ENCODE results near the gene C22orf15.

The C22orf15 gene

DNA sequence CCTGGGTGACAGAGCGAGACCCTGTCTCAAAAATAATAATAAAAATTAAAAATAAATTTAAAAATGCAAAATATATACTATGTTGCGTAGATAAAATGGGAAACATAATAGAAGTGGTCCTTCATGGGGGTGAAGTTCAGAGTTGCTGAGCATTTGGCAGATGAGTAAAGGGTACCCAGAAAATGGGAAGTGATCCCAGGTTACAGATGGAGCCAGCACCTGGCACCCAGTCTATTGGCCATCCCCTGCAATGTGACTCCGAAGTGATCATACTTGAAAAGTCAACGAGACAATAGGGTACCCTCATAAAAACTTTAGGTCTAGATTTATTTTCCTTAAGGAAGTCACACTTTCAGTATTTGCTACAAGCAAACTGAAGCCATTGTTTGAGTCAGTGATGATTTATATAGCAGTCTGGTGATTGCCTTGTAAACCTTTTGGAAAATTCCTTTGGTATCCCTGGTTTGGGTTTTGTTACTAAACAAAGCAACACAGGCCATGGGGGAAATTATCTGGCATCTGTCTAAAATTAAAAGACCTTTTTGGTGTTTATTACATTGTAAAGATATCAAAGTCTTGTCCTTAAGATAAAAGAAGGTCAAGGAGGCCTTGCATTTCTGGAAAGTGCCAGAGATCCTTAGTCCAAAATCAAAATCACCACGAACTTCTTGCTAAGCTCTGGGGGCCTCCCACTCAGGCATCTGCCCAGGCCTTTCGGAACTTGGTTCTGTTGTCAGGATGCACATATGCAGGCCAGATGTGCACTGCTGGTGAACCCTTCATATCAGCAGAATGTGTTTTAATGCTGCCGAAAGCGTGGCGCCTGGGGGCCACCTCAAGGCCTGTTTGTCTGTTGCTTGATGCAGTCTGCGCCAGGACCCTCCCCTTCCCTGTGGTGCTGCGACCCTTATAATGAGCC is 28.3 kb downstream of the C22orf15 start:
- no peak for DNase-seq

DNA sequence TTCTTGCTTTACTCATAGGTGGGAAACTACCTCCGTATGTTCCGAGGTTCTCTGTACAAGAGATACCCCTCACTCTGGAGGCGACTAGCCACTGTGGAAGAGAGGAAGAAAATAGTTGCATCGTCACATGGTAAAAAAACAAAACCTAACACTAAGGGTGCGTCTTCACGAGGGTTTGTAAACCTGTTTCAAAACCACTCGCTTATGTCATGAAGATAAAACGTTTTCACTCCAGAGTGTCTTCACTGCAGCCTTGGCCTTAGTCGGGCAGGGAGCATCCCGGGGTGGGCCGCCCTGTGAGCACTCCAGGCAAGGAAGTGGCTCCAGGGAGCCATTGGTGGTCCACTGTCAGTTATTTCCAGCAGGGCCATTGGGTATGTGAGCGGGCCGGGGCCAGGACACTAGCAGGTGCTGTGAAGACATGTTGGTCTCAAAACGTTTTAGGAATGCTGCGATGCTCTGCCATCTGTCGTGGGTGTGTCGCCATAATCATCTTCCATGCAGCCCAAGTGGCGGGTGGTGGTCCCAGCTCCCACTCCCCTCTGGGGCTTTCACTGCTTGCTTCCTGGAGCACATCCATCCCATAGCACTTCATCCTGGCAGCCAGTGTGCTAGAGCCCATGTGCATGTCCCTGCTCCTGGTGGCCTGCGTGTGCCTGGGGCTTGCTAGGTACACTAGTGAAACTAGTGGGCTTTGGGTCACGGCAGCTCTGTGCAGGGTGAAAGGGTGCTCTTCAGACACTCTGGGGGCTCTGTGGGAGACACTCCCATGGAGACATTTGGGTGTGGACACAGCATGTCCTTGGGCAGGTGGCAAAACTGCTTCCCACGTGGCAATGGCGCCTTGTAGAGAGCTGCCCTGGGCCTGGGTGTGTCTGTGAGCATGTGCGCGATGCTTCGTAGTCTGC is 29.2 kb downstream of the C22orf15 start:
- no peak for DNase-seq

DNA sequence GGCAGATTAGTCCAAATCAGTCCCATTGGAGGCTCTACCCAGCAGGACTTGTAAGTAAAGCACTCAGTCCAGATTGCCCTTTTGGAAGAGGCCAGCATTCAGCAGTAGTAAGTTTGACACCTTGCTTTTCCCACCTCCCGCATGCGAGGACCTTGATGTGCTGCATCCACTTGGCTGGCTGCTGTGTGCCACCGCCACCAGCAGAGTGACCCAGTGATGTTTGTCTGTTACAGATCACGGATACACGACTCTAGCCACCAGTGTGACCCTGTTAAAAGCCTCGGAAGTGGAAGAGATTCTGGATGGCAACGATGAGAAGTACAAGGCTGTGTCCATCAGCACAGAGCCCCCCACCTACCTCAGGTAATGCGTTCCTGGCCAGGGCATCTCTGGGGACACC is 30.5 kb downstream of the C22orf15 start:
- no peak for DNase-seq

DNA sequence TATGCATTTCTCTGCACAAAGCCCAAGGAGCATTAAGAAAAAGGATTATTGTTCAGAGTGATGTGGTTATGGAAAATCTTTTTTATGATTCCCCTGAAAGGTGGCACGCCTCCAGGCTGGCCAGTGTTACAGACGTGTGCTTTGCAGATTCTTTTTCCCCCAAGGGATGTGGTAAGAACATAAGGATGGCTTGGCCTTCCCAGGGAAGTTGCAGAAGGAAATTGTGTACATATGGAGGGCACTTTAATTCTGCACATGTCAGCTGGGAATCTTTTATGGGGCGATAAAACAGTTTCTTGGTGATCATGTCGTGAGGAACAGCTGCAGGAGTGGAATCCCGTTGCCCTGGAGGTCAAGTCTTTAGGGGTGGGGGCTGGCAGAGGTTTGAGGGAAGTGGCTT is 33.7 kb downstream of the C22orf15 start:
- no peak for DNase-seq

DNA sequence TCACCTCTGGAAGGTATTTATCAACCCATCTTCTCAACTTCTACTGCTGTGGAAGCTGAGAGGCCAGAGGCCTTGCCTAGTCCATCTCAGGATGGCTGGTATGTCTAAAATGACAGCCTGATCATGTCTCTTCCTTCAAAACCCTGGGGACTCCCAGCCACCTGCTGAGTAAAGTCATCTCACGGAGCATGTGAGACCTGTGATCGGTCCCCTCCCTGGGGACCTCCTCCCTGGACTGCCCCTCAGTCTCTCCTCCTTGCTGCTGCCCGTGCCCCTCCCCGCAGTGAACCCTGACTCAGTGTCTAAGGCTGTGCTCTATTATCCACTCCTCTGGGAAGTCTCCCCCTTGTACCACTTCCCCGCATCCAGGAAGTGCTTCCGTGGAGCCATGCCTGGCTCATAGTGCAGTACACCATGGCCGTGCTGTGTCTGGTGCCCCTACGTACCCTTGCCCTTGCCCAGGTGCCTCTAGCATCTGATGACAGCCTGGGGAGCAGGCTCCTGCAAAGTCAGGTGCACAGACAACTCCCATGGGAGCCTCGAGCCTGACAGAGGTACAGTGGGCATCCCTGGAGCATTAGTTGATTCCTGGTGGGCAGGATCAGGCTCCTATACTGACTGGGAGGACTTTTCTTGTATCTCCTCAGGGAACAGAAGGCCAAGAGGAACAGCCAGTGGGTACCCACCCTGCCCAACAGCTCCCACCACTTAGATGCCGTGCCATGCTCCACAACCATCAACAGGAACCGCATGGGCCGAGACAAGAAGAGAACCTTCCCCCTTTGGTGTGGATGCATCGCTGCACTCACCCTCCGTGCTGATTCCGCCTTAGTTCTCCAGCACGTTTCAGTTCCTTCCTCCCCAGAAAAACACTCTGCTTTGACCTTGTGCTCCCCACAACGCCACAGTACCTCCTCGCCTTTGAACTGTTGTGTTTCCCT is 37.8 kb downstream of the C22orf15 start:
- DNase-seq = no peak

DNA sequence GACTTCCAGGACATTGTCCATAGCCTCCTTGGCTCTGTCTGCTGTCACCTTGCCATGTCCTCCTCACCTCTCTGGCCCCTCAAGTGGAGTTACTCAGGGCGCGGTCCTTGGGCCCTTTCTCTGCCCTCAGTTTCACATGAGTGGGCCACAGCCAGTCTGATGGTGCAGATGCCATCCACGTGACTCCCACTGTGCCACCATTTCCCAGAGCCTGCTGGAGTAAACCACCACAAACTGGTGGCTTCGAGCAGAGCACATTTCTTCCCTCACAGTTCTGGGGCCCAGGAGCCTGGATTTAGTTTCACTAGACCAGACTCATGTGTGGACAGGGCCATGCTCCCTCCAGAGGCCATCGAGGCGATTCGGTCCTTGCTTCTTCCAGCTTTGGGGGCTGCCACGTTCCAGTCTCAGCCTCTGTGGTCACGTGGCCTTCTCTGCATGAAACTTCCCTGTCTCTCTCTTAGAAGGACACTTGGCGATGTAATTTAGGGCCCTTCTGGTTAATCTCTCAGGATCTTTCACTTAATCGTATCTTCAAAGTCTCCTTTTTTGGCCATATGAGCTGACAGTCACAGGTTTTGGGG is 38.5 kb downstream of the C22orf15 start:
- no peak for DNase-seq

DNA sequence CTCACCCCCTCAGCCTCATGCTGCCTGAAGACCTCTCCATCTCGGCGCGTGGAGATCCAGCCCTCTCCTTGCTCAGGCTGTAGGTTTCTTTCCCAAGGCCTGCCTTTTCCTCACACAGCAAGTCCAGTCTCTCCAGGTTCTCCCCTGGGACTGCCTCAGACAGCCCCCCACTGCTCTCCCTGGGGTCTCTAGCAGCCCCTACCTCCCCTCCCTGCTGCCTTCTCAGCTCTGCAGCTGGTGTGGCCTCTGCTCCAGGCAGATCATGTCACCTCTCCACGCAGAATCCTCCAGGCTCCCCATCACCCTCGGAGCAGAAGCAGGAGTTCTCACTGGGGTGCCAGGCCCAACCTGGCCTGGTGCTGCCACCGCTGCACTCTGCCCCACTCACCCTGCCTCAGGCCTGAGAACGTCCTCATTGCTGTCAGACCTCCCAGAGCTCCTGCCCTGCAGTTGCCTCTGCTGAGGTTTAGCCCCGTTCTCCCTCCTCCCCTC is 39.1 kb downstream of the C22orf15 start:
- no peak for DNase-seq

DNA sequence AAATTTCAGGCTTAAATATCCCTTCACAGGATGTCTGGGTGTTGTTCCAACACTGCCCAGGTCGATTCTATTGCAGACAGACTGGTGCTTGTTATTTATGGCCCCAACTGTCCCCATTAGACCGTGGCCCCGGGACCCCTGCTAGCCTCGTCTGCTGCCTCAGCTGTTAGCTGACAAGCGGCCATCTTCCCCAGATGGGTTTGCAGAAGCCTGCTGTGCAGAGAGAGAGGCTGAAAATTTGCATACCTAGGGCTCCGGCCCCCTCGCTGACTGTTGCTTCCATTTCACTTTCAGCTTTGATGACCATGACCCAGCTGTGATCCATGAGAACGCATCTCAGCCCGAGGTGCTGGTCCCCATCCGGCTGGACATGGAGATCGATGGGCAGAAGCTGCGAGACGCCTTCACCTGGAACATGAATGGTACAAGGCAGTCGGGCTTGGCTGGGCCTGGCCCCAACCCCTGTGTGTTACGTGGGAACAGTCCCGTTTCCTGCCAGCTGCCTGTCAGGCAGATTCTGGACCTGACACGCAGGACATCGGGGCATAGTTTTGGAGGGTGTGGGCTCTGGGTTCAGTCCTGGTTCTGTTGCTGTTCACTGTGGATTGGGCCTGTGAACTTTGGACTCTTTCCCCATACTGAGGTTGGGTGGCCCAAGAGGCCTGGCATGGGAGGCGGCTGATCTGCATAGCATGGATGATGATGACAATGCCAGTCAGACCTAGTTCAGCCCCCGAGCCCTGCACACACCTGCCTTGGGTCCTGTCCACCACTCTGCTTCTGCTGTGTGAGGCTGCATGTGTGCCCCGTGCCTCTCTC is 40.4 kb downstream of the C22orf15 start:
- no peak for DNase-seq

DNA sequence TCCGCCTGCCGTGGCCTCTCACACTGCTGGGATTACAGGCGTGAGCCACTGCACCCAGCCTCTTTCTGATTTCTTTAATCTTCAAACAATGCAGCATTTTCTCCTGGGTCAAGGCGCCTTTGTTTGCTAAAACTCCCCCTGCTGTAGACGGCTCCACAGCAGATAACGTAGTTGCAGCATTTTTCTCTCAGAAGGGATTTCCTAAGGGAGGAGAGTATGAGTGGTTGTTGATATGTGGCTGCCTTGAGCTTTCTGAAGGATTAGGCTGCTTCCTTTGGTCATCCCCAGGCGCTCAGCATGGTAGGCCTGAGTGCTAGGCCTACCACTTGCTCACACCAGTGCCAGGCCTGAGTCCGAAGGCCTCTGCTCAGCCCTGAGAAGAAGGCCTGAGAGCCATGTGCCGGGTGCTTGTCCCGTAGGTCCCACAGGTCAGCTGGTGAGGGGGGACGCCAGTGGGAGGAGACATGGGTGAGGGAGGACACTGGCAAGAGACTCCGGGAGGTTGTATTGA is 42.0 kb downstream of the C22orf15 start:
- no peak for DNase-seq

DNA sequence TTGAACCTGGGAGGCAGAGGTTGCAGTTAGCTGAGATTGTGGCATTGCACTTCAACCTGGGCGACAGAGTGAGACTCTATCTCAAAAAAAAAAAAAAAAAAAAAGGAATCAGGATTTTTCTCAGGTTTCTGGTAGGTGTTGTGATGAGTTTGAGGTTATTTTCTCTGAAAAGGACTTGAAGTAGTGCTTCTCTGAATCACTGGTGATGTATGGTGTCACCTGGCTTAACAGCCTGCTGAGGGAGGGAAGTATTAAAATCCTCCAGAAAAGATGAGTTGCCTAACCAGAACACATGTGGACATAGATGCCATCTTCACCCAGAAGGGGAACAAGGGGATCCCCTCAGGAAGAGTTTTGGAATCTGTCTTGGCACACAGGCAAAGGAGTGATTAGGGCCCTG is 44.0 kb downstream of the C22orf15 start:
- no peak for DNase-seq

DNA sequence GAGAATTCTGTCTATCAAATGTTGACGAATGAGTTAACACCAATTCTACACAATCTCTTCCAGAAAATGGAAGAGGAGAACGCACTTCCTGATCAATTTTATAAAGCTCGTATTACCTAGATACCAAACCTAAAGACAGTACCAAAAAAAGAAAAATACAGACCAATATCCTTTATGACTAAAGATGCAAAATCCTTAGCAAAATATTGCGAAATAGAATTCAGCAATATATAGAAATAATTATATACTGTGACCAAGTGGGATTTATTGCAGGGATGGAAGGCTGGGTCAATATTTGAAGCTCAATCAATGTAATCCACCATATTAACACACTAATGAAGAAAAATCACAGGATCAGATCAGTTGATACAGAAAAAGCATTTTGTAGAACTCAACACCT is 49.6 kb downstream of the C22orf15 start:
- no peak for DNase-seq
